Breast epithelium (tissue), 3 donors: ENCODE results near the gene LPP.

Experiments
- POLR2A ChIP-seq: fragments of 450-650 bp; IDR thresholded peaks from one replicate; pipeline ENCODE4 v1.6.1; 2016; ENCODE audit warnings: antibody characterized with exemption, mild to moderate bottlenecking, moderate library complexity
- POLR2AphosphoS5 ChIP-seq, 3 donors: sonication (generic); formaldehyde crosslinking; IDR thresholded peaks; one replicate each; pipeline ENCODE4 v1.6.1; 2017; ENCODE audit warnings: antibody characterized with exemption in 3 of 3
- TF ChIP-seq, protein P1 (sequence below), 3 donors: fragments of 450-650 bp; IDR thresholded peaks; one replicate each; pipeline ENCODE4 v1.5.1; 2016 to 2017; ENCODE audit warnings: antibody characterized with exemption in 3 of 3, mild to moderate bottlenecking in 3 of 3, moderate library complexity in 3 of 3

GRCh38 chr3:188605905-188606304 is 451.9 kb downstream of the LPP start:
- TF ChIP-seq, protein P1, sequence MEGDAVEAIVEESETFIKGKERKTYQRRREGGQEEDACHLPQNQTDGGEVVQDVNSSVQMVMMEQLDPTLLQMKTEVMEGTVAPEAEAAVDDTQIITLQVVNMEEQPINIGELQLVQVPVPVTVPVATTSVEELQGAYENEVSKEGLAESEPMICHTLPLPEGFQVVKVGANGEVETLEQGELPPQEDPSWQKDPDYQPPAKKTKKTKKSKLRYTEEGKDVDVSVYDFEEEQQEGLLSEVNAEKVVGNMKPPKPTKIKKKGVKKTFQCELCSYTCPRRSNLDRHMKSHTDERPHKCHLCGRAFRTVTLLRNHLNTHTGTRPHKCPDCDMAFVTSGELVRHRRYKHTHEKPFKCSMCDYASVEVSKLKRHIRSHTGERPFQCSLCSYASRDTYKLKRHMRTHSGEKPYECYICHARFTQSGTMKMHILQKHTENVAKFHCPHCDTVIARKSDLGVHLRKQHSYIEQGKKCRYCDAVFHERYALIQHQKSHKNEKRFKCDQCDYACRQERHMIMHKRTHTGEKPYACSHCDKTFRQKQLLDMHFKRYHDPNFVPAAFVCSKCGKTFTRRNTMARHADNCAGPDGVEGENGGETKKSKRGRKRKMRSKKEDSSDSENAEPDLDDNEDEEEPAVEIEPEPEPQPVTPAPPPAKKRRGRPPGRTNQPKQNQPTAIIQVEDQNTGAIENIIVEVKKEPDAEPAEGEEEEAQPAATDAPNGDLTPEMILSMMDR (IDR thresholded peaks at IDR 0.05): no peak
- TF ChIP-seq POLR2A: no peak
- no peak for TF ChIP-seq POLR2AphosphoS5 (IDR thresholded peaks at IDR 0.05)
